ENCODE results near the gene SMTNL1.

DNA sequence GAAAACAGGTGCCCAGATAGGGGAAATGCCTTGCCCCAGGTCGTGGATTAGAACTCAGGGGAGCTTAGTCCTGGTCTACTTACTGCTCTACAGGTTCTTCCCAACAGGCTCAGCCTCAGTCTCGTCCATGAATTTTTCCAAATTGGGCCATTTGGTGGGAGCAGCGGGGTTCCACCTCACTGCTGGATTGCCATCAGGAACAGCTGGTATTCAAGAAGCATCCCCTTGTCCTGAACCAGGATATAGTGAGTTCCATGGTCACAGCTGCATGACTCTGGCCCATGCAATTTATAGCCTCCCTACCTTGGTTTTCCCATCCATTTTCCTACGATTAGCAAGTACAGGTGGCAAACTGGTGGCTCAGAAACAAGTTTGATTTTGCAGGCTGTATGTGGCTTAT, 36.7 kb downstream of the SMTNL1 start:
- TF ChIP-seq POLR2A (IDR thresholded peaks at IDR 0.05) (no peak), POLR2AphosphoS5 (IDR thresholded peaks at IDR 0.05) (no peak)
- TF ChIP-seq, protein P1, sequence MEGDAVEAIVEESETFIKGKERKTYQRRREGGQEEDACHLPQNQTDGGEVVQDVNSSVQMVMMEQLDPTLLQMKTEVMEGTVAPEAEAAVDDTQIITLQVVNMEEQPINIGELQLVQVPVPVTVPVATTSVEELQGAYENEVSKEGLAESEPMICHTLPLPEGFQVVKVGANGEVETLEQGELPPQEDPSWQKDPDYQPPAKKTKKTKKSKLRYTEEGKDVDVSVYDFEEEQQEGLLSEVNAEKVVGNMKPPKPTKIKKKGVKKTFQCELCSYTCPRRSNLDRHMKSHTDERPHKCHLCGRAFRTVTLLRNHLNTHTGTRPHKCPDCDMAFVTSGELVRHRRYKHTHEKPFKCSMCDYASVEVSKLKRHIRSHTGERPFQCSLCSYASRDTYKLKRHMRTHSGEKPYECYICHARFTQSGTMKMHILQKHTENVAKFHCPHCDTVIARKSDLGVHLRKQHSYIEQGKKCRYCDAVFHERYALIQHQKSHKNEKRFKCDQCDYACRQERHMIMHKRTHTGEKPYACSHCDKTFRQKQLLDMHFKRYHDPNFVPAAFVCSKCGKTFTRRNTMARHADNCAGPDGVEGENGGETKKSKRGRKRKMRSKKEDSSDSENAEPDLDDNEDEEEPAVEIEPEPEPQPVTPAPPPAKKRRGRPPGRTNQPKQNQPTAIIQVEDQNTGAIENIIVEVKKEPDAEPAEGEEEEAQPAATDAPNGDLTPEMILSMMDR (IDR thresholded peaks at IDR 0.05): no peak
